Stimulated activated CD4-positive, alpha-beta T cell treated with anti-CD3 and anti-CD28 coated beads, Interleukin-15, amount 100 ng/mL, for 48 hours (primary cell): ENCODE results near the gene TPSG1.
"Not testable (repeated sequence)": the region's sequence is repeated elsewhere in the genome, so short reads cannot be mapped to it uniquely, and the experiment has no call there.

Experiments
- DNase-seq, 2 donors: peaks; one replicate each; pipeline ENCODE4 v3.0.0-alpha.2; 2020; ENCODE audit warnings: low read depth in 2 of 2

Gene TPSG1

GRCh38 chr16:1215574-1216295, 9.3 kb downstream of the TPSG1 start:
- DNase-seq, result no peak

DNA sequence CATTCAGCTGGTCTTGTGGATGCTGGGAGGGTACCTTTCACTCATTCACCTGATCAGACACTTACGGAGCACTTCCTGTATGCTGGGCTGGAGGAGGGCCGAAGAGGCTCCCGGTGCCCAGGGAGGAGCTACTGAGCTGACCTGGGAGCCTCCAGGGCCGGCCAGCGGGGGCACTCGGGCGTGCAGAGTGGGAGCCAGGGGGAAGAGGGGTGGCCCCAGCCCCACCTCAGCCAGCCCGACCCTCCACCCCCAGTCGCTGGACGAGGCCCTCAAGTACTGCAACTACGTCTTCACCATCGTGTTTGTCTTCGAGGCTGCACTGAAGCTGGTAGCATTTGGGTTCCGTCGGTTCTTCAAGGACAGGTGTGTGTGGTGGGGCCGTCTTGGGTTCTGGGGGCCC, 10.3 kb downstream of the TPSG1 start:
- DNase-seq, result no peak

DNA sequence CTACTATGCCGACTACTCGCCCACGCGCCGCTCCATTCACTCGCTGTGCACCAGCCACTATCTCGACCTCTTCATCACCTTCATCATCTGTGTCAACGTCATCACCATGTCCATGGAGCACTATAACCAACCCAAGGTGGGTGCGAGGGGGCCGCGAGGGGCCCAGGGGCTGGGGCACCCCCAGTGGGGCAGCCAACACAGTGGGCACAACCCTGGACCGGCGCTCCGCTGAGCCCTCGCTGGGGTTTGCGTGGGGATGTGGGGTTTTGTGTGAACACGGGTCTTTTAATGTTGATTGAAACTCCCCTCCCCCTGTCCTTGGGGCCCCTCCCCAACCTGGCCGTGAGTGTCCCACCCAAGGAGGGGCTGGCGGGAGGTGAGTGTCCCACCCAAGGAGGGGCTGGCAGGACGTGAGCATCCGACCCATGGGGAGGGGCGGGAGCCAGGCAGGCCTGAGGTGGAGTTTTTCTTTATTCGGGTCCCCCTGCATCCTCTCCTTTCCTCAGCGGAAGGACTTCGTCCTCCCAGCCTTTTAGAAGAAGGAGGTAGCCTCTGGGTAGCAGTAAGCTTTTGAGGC, 11.2 kb downstream of the TPSG1 start:
- no peak for DNase-seq

- DNase-seq, result no peak
These were observed 11.8 kb downstream of the TPSG1 start for GRCh38 chr16:1213231-1213630.

GRCh38 chr16:1212616-1213194, 12.4 kb downstream of the TPSG1 start:
- DNase-seq, result no peak

DNA sequence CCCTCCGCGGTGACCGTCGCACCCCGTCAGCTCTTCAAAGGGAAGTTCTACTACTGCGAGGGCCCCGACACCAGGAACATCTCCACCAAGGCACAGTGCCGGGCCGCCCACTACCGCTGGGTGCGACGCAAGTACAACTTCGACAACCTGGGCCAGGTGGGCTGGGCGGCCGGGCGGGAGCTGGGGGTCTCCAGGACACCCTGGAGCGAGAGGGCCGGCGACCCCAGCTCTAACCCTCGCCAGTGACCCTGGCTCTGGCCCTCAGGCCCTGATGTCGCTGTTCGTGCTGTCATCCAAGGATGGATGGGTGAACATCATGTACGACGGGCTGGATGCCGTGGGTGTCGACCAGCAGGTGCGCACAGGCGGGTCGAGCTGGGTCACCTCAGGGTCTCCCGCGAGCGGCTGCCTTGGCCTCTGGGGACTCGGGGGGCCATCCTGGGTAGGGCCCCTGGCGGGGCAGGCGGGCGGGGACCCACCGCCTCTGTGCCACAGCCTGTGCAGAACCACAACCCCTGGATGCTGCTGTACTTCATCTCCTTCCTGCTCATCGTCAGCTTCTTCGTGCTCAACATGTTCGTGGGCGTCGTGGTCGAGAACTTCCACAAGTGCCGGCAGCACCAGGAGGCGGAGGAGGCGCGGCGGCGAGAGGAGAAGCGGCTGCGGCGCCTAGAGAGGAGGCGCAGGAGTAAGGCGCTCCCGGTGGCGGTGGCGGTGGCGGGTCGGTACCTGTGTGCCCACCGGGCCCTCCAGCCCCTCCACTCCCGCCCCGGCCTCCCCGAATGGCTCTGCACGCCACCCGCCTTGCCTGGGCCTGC, 13.4 kb downstream of the TPSG1 start:
- DNase-seq, result no peak

DNA sequence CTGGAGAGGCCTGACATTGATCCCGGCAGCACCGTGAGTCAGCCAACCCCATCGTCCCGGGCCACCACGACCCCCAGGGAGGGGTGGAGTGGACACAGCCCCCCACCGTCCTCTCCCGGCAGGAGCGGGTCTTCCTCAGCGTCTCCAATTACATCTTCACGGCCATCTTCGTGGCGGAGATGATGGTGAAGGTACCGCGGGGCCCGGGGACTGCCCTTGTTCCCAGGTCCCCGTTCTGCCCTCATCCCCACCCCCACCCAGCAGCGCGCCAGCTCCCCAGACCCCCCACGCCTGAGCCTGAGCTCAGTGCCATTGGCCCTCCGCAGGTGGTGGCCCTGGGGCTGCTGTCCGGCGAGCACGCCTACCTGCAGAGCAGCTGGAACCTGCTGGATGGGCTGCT, 14.6 kb downstream of the TPSG1 start:
- DNase-seq, result no peak

GRCh38 chr16:1209081-1209480, 16.0 kb downstream of the TPSG1 start:
- DNase-seq, result no peak

- no peak for DNase-seq
These were observed 16.7 kb downstream of the TPSG1 start for GRCh38 chr16:1208239-1208830.

DNA sequence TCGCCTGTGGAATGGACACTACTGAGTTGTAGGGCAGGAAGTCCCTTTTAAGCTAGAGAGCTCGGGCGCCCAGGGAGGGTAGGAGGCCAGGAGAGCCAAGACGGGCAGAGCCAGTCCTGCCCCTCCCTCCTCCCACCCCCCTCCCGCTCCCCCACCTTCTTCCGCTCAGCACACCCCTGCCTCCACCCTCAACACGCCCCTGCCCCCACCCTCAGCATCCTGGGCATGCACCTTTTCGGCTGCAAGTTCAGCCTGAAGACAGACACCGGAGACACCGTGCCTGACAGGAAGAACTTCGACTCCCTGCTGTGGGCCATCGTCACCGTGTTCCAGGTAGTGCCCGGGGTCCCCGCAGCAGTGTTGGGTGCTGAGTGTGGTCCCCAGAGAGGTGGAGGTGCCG, 18.3 kb downstream of the TPSG1 start:
- no peak for DNase-seq

DNA sequence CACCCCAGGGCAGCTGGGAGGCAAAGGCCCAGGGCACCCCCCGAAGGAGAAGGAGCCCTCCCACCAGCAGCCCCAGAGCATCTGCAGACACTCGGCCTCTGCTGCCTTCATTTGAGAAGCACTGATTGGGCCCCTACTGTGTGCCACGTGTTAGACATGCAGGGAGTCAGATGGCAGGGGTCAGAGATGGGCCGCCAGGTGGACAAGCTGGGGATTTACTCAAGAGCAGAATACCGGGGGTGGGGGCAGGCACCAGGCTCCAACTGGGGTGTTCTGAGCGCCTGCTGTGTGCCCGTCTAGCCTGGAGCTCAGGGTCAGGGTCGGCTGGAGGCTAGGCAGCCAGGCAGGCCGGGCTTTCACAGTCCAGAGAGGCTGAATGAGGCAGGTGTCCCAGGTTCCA, 18.7 kb downstream of the TPSG1 start:
- DNase-seq, result no peak

- DNase-seq, result no peak
These were observed 20.1 kb downstream of the TPSG1 start for GRCh38 chr16:1204933-1205332.

DNA sequence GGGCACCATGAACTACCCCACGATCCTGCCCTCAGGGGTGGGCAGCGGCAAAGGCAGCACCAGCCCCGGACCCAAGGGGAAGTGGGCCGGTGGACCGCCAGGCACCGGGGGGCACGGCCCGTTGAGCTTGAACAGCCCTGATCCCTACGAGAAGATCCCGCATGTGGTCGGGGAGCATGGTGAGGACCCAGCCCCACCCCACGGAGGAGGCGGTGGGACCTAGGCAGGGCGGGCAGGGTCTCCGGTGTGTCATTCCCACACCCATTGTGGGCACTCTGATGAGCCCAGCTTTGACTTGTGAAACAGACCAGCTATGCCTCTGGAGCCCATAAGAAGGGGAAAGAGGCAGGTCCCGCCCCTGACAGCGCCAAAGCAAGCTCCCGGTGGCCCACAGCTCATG, 22.8 kb downstream of the TPSG1 start:
- DNase-seq, result no peak

- DNase-seq, result no peak
These were observed 23.6 kb downstream of the TPSG1 start for GRCh38 chr16:1201444-1201843.

- DNase-seq, result no peak
These were observed 24.9 kb downstream of the TPSG1 start for GRCh38 chr16:1200014-1200627.

- no peak for DNase-seq
These were observed 25.6 kb downstream of the TPSG1 start for GRCh38 chr16:1199347-1200013.

DNA sequence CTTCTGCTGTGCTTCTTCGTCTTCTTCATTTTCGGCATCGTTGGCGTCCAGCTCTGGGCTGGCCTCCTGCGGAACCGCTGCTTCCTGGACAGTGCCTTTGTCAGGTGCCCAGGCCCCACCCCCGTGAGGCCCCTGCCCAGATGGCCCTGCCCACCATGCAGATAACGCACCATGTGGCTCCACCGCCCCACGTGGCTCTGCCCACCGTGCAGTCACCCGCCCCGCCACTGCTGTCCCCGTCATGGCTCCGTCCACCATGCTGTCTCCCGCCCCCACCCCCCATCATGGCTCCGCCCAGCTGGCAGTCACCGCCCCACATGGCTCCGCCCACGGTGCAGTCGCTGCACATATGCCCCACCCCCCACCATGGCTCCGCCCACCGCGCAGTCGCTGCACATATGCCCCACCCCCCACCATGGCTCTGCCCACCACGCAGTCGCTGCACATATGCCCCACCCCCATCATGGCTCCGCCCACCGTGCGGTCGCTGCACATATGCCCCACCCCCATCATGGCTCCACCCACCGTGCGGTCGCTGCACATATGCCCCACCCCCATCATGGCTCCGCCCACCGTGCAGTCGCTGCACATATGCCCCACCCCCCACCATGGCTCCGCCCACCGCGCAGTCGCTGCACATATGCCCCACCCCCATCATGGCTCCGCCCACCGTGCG, 26.3 kb downstream of the TPSG1 start:
- not testable (repeated sequence) for DNase-seq

DNA sequence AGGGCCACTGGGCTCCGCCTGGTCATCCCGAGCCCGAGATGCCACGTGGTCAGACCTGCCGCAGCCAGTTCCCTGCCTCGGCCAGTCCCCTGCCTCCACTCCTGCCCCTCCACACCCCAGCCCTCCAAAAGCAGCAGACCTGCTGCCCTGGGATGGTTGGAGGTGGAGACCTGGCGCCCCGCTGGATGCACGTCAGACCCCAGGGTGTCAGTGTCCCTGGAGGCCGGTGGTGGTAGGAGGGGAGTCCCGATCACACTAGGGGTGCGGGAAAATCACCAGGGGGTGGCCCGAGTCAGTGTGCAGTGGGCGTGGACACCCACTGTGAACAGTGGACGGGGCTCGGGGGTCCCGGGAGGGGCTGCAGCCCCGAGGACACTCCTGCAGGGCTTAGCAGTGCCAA, 26.9 kb downstream of the TPSG1 start:
- DNase-seq, result no peak

DNA sequence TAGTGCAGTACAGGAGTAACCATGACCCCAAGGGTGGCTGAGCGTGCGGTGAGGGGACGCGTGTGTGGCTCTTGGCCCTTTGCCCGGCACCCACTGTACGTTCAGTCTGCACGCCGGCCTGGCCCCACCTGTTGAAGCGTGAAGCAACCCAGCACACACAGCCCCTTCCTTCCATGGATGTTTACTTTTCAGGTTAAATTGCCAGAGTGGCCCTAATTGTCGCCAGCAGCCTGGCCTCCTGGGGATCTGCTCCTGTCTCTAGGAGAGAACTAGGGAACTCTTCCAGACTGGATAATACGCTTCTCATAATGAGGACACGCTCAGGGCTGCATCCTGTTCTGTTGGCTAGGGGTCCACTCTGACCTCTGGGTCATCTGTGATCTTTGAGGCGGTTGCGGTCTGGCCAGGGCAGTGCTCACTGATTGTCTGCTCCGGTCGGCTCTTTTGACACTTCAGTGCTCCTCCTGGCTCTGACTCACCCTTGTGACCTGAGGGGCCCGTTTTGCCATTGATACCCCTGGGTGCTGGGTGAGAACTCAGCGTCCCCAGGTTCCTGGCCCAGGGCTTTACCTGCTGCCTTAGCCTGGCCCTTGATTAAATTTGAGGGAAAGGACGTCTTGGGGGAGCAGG, 27.7 kb downstream of the TPSG1 start:
- DNase-seq, result no peak

GRCh38 chr16:1196494-1196893, 28.6 kb downstream of the TPSG1 start:
- no peak for DNase-seq
